ENCODE results near the gene F2R.

Gene F2R

GRCh38 chr5:76690037-76690679 is 25.8 kb upstream of the F2R start:
- H3K4me3 ChIP-seq (ENCODE audit: low read depth, low read length) = no peak overlapping the region
- TF ChIP-seq CTCF (IDR thresholded peaks at IDR 0.05; ENCODE audit: low read depth, low read length, missing control alignments) = no peak
- DNase-seq (ENCODE audit: low read depth) = no peak

- H3K4me3 ChIP-seq (ENCODE audit: low read depth, low read length) = no peak overlapping the region
- TF ChIP-seq CTCF (IDR thresholded peaks at IDR 0.05; ENCODE audit: low read depth, low read length, missing control alignments) = no peak
- DNase-seq (ENCODE audit: low read depth) = no peak
Observed at GRCh38 chr5:76690704-76691466, 25.0 kb upstream of the F2R start.

- TF ChIP-seq CTCF (IDR thresholded peaks at IDR 0.05; ENCODE audit: low read depth, low read length, missing control alignments) = no peak
- no peak overlapping the region for H3K4me3 ChIP-seq (ENCODE audit: low read depth, low read length)
- DNase-seq (ENCODE audit: low read depth) = no peak
Observed at GRCh38 chr5:76691467-76692273, 24.3 kb upstream of the F2R start.

- no peak for TF ChIP-seq CTCF (IDR thresholded peaks at IDR 0.05; ENCODE audit: low read depth, low read length, missing control alignments)
- DNase-seq (ENCODE audit: low read depth) = no peak
- no peak overlapping the region for H3K4me3 ChIP-seq (ENCODE audit: low read depth, low read length)
Observed at GRCh38 chr5:76692274-76692540, 23.7 kb upstream of the F2R start.

GRCh38 chr5:76692651-76693050 is 23.3 kb upstream of the F2R start:
- H3K4me3 ChIP-seq (ENCODE audit: low read depth, low read length) = no peak overlapping the region
- no peak for DNase-seq (ENCODE audit: low read depth)
- TF ChIP-seq CTCF (IDR thresholded peaks at IDR 0.05; ENCODE audit: low read depth, low read length, missing control alignments) = no peak

GRCh38 chr5:76693141-76693540 is 22.8 kb upstream of the F2R start:
- no peak for DNase-seq (ENCODE audit: low read depth)
- no peak overlapping the region for H3K4me3 ChIP-seq (ENCODE audit: low read depth, low read length)
- TF ChIP-seq CTCF (IDR thresholded peaks at IDR 0.05; ENCODE audit: low read depth, low read length, missing control alignments) = no peak

Measured in GM12864 (cell line).